HT1080 (cell line): ENCODE measurements around the gene BICRA. TPM values are rescaled to one million over a fixed set of nuclear protein-coding genes. Genes with fewer than 3 reads are reported as not detected.

ENCODE experiments used
- DNase-seq: peaks from one replicate; pipeline ENCODE4 v3.0.0-alpha.2; 2015; ENCODE audit warnings: low read depth
- total RNA-seq: library from RNA; depleted of rRNA; stranded (reverse); fragments of >200 nt; shearing (Covaris generic); gene quantifications from 2 replicates; pipeline ENCODE4 v1.2.3, GENCODE V29; 2014

The BICRA gene
- total RNA-seq, 1 experiment from 2014 or later, result 0.68 TPM

- no peak for DNase-seq
Measured at GRCh38 chr19:47691090-47691489, 82.2 kb downstream of the BICRA start.

GRCh38 chr19:47691782-47692181 is 82.8 kb downstream of the BICRA start:
- no peak for DNase-seq

DNA sequence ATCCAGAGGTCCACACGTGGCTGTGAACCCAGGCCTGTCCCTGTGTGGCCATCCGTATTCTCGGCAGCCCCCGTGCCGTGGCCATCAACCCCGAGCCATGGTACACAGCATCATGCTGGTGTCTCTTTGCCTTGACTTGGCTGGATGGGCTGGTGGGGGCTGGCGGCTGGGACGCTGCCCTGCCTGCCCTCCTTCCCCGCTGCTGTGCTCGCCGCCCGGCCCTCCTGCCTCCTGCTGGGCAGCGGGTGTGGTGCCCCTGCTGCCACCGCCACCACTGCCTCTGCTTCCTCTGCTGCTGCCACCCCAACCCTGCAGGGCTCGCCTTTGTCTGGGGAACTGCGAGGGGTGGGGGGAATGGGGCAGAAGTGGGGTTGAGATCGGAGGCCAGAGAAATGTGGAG is 84.6 kb downstream of the BICRA start:
- DNase-seq, result no peak

DNA sequence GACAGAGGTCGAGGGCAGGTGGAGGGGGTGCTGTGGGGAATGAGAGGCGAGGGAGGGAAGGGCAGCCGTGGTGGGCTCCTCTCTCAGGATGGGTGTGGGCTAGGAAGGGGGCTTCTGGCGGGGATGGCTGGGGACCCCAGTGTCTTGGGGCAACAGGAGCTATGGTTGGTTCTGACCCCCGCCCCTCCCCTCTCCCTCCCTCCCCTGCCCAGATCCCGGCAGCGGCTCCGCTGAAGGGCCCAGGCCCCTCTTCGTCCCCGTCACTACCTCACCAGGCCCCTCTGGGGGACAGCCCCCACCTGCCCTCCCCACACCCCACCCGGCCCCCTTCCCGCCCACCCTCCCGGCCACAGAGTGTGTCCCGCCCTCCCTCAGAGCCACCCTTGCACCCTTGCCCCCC is 85.0 kb downstream of the BICRA start:
- no peak for DNase-seq

DNA sequence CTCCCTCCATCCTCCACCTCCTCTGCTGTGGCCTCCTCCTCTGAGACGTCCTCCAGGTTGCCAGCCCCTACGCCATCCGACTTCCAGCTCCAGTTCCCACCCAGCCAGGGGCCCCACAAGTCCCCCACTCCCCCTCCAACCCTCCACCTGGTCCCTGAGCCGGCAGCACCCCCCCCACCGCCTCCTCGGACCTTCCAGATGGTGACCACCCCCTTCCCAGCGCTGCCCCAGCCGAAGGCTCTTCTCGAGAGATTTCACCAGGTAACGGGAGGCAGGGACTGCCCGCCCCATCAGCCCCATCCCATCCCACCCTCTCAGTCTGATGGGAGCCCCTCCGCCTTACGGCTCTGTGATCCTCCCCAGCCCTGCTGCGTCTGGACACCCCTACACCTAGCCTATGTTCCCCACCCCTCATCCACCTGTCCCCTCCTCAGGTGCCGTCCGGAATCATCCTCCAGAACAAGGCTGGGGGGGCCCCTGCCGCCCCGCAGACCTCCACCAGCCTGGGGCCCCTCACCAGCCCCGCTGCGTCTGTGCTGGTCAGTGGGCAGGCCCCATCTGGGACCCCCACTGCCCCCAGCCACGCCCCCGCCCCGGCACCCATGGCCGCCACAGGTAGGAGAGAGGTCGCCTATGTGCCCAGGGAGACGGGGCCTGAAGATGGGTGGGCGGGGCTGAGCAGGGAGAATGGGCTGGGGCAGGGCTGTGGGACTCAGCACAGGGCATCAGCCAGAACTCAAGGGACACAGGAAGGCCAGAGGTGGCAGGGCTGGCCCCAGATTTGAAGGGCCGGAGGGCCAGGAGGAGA is 85.7 kb downstream of the BICRA start:
- DNase-seq, result no peak

- no peak for DNase-seq
Measured at GRCh38 chr19:47695533-47696262, 86.8 kb downstream of the BICRA start.

DNA sequence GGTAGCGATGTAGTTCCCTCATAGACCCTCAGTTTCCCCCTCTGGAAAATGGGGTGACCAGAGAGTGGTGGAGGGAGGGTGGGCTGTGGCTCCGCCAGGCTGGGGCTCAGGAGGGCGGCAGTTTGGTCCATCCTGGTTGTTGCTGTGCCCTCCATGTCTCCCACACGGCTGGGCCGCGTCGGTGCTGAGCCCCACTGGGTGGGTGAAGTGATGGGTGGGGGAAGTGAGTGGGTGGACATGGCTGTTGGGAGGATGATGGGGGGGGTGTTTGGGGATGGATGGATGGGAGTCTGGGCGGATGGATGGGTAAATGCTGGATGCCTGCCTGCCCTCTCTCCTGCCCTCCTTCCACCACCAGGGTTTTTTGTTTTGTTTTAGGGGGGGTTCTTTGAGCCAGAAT is 87.7 kb downstream of the BICRA start:
- no peak for DNase-seq

DNA sequence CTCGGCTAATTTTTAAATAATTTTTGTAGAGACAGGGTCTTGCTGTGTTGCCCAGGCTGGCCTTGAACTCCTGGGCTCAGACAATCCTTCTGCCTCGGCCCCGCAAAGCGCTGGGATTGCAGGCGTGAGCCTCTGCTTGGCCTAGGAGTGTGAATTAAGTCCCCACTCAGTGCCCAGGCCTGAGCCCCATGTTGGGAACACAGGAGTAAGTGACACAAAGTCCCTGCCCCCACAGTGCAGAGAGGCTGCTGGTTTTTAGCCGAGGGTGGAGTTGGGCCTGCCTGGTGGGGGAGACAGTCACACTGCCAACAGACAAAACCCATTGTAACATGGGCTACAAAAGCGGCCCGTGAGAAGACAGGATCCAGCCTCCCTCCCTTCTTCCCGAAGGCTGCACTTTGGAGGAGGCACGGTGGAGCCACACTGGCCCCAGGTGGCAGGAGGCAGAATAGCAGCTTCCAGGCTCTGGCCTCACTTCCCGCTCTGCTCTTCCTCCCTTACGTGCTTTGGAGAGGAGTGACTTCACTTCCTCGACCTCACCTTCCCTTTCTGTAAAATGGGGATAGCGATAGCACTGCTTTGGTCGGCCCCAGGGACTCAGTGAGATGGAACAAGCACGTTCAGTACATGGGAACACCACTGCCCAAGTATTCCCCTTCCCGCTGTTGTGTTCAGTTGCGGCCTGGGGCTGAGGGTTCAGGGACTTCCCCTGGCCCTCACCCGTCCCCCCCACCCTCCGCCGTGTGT is 89.1 kb downstream of the BICRA start:
- DNase-seq, result peak; percentile 88

- DNase-seq, result no peak
Measured at GRCh38 chr19:47698631-47699359, 89.9 kb downstream of the BICRA start.

GRCh38 chr19:47699360-47699917 is 90.5 kb downstream of the BICRA start:
- DNase-seq, result peak; percentile 47

DNA sequence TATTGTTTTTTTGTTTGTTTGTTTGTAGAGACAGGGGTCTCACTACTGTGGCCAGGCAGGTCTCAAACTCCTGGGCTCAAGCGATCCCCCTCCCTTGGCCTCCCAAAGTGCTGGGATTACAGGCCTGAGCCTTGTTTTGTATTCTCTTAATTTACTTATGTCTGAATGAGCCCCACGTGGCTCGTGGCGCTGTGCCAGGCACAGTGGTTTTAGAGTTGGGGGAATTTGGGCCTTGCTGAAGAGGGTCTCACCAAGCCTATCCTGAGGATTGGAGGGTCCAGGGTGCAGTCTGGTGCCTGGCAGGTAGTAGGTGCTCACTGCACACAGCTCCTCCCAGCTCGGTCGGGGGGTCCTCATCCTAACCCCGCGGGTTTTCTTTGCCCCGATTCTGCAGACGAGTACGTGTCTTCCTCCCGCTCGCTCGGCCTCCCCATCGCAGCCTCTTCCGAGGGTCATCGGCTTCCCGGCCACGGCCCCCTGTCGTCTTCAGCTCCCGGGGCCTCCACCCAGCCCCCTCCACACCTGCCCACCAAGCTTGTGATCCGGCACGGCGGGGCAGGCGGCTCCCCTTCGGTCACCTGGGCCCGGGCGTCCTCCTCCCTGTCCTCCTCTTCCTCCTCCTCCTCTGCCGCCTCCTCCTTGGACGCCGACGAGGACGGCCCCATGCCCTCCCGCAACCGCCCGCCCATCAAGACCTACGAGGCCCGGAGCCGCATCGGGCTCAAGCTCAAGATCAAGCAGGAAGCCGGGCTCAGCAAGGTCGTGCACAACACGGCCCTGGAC is 92.2 kb downstream of the BICRA start:
- no peak for DNase-seq

GRCh38 chr19:47701717-47702552 is 93.0 kb downstream of the BICRA start:
- DNase-seq, result no peak

GRCh38 chr19:47702671-47703070 is 93.7 kb downstream of the BICRA start:
- DNase-seq, result no peak

- no peak for DNase-seq
Measured at GRCh38 chr19:47703301-47703700, 94.4 kb downstream of the BICRA start.

- no peak for DNase-seq
Measured at GRCh38 chr19:47704024-47704423, 95.1 kb downstream of the BICRA start.

- no peak for DNase-seq
Measured at GRCh38 chr19:47704656-47705055, 95.7 kb downstream of the BICRA start.

- DNase-seq, result peak; percentile 71
Measured at GRCh38 chr19:47707135-47707925, 98.4 kb downstream of the BICRA start.

- DNase-seq, result no peak
Measured at GRCh38 chr19:47711652-47712242, 102.8 kb downstream of the BICRA start.
